ENCODE measurements around the gene KCNK4. TPM values are rescaled to one million over a fixed set of nuclear protein-coding genes. Genes with fewer than 3 reads are reported as not detected.

KCNK4 gene
- total RNA-seq, 1 donor = not detected

DNA sequence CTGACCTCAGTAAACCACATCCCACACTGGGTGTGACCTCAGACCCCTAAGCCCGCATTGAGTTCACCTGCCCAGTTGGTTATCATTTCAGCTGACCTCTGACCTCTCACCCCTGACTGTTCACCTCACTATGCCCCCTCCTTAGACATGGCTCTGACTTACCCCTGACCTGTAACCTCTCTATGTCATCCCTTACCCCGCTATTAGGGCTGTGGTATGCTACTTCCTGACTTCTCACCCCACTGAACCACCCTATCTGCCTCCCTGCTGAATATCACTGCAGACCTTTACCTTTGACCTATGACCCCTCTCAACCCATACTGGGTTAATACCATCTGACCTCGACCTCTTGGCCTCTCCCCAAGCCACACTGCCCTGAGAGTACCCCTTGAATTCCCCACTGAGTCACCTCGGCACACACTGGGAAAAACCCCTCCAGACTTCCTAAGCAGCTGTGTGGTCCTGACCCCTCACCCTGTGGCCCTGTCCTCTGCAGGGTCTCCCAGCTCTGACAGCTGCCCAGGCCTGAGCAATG, 31.5 kb upstream of the KCNK4 start:
- no peak for TF ChIP-seq CTCF (IDR thresholded peaks at IDR 0.05; ENCODE audit: insufficient read depth, low read depth, low read length)
- DNase-seq (ENCODE audit: low read depth) = no peak
- H3K4me3 ChIP-seq (ENCODE audit: low read depth, low read length) = no peak overlapping the region

GRCh38 chr11:64260147-64260708, 30.9 kb upstream of the KCNK4 start:
- DNase-seq (ENCODE audit: low read depth) = no peak
- TF ChIP-seq CTCF (IDR thresholded peaks at IDR 0.05; ENCODE audit: insufficient read depth, low read depth, low read length) = no peak
- H3K4me3 ChIP-seq (ENCODE audit: low read depth, low read length) = no peak overlapping the region

- no peak overlapping the region for H3K4me3 ChIP-seq (ENCODE audit: low read depth, low read length)
- TF ChIP-seq CTCF (IDR thresholded peaks at IDR 0.05; ENCODE audit: insufficient read depth, low read depth, low read length) = no peak
- DNase-seq (ENCODE audit: low read depth) = no peak
Observed at GRCh38 chr11:64261556-64262080, 29.5 kb upstream of the KCNK4 start.

GRCh38 chr11:64262271-64263002, 28.7 kb upstream of the KCNK4 start:
- DNase-seq (ENCODE audit: low read depth) = no peak
- TF ChIP-seq CTCF (IDR thresholded peaks at IDR 0.05; ENCODE audit: insufficient read depth, low read depth, low read length) = no peak

GRCh38 chr11:64263021-64263946, 27.8 kb upstream of the KCNK4 start:
- TF ChIP-seq CTCF (IDR thresholded peaks at IDR 0.05; ENCODE audit: insufficient read depth, low read depth, low read length) = no peak
- peak; percentile 50 for DNase-seq (ENCODE audit: low read depth)
- H3K4me3 ChIP-seq (ENCODE audit: low read depth, low read length) = no peak overlapping the region

More at GRCh38 chr11:64262271-64263002, 28.7 kb upstream of the KCNK4 start:
- no peak overlapping the region for H3K4me3 ChIP-seq (ENCODE audit: low read depth, low read length)

DNA sequence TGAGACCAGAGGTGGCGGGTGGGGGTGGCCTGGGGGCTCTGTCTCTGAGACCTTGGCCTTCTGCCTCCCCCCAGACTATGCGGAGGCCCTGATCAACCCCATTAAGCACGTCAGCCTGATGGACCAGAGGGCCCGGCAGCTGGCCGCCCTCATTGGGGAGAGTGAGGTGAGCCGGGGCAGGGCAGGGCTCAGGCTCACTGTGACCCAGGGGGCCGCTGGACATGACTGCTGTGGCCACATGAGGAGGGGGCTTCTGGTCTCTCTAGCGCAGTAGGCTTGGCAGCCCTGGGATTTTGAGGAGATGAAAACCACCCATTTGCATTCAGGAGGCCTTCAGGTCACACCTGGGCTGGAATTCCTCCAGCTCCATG, 27.2 kb upstream of the KCNK4 start:
- no peak for TF ChIP-seq CTCF (IDR thresholded peaks at IDR 0.05; ENCODE audit: insufficient read depth, low read depth, low read length)
- H3K4me3 ChIP-seq (ENCODE audit: low read depth, low read length) = no peak overlapping the region
- DNase-seq (ENCODE audit: low read depth) = no peak

Measured in fibroblast of villous mesenchyme (primary cell).